Measurements from ENCODE around the gene ETFA. TPM values are rescaled to one million over a fixed set of nuclear protein-coding genes. Genes with fewer than 3 reads are reported as not detected.

ETFA gene
- total and polyA plus RNA-seq, 2 of the 8 experiments (the other 6 are each of a cell fraction or from before 2014, with no cell fraction given): 60.9 to 90.0 TPM

DNA sequence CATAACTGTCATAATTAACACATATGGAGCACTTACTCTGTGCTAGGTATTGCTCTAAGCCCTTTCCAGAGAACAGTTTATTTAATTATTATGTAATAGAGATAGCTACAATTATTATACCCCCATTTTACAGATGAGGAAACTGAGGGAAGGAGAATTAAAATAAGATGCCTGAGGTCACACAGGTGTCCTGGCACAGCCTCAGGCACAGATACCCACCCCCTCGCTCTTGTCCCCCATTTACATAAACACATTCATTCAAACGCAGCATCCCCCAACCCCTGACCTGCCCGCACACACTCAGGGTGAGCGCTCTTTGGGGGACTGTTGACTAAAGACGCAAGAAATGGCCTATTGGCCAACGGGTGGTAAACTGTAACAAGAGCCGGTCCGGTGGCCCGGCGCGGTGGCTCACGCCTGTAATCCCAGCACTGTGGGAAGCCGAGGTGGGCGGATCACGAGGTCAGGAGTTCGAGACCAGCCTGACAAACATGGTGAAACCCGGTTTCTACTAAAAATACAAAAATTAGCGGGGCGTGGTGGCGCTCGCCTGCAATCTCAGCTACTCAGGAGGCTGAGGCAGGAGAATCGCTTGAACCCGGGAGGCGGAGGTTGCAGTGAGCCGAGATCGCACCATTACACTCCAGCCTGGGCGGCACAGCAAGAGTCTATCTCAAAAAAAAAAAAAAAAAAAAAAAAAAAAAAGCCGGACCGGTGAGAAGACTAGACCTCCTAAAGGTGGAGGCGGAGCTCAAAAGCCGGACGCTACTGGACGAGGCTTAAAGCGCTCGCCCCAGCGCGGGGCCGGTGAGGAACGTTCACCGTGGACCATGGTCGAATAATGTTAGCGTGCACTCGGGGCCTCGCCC, 23.4 kb upstream of the ETFA start:
- Histone ChIP-seq H2BK5ac (ENCODE audit: low read depth, low read length) (0 out of 2 replicates have a peak overlapping the region, but pooled peaks have one; percentile 63), H3K36me3 (ENCODE audit: control insufficient read depth in 2 of 4, insufficient read depth in 4 of 4, low read length in 3 of 4) (peaks cover 0 to 10% (median 0%) of the 10 kb centered on the region in 4 experiments; a peak in 1 of 8 replicates), H2AFZ (ENCODE audit: low read length) (peak overlapping the region; percentile 49; the same call in 1 of the 2 replicates), H4K8ac (ENCODE audit: extremely low read depth, insufficient read depth, low read length) (peak overlapping the region; percentile 90; the same call in 1 of the 2 replicates), H3K23me2 (ENCODE audit: low read depth, low read length) (peaks cover 6% of the 10 kb centered on the region; the same call in 1 of the 2 replicates), H3K14ac (ENCODE audit: insufficient read length) (no peak overlapping the region), H3K9me3 (ENCODE audit: insufficient read depth in 2 of 2, low read depth in 1 of 2, low read length in 1 of 2) (no peaks in the 10 kb centered on the region; a peak in 1 of 4 replicates), H3K4me3 (ENCODE audit: extremely low read depth in 1 of 4, insufficient read depth in 2 of 4, low read depth in 3 of 4, low read length in 4 of 4) (peak overlapping the region; percentile 37 to 63 (median 44)), H3K27ac (ENCODE audit: low read depth, low read length) (no peak overlapping the region), H3K18ac (ENCODE audit: extremely low read depth, low read length) (peak overlapping the region; percentile 78; the same call in 1 of the 2 replicates), H3K4ac (replicated peaks; ENCODE audit: insufficient read length, low read depth, low read length) (no peak overlapping the region), H4K91ac (replicated peaks; ENCODE audit: insufficient read length, low read length) (peak overlapping the region; percentile 4), H2AK5ac (ENCODE audit: low read depth, low read length) (0 out of 2 replicates have a peak overlapping the region, but pooled peaks have one; percentile 71), H3K79me1 (ENCODE audit: low read depth, low read length) (no peaks in the 10 kb centered on the region), H2BK15ac (ENCODE audit: low read length) (peak overlapping the region; percentile 88; the same call in 1 of the 2 replicates), H4K5ac (ENCODE audit: insufficient read length, low read depth, low read length) (peak overlapping the region; percentile 51), H3K23ac (ENCODE audit: insufficient read length) (no peak overlapping the region), H3K27me3 (replicated peaks in 1 of 4; ENCODE audit: control insufficient read depth in 3 of 4, extremely low read depth in 1 of 4, insufficient read depth in 3 of 4, low read length in 3 of 4) (peaks cover 25 to 58% (median 49%) of the 10 kb centered on the region in 4 experiments), H3K4me1 (replicated peaks in 1 of 4; ENCODE audit: control insufficient read depth in 3 of 4, insufficient read depth in 4 of 4, low read length in 3 of 4) (peaks cover 0 to 23% (median 14%) of the 10 kb centered on the region in 4 experiments; a peak in 6 of 7 replicates), H3K79me2 (ENCODE audit: control insufficient read depth in 1 of 2, insufficient read depth in 2 of 2, low read length in 2 of 2) (no peaks in the 10 kb centered on the region), H2BK20ac (ENCODE audit: low read length) (peak overlapping the region; percentile 72), H3K4me2 (ENCODE audit: insufficient read depth in 1 of 2, low read depth in 2 of 2, low read length in 2 of 2) (peak overlapping the region; percentile 80 to 84), H2BK120ac (replicated peaks; ENCODE audit: low read depth, low read length) (no peak overlapping the region), H4K20me1 (replicated peaks in 1 of 2; ENCODE audit: control insufficient read depth in 1 of 2, insufficient read depth in 2 of 2, low read length in 2 of 2) (peaks cover 10 to 18% of the 10 kb centered on the region in 2 experiments), H3K9ac (replicated peaks in 1 of 4; ENCODE audit: extremely low read depth in 1 of 4, low read depth in 3 of 4, low read length in 3 of 4) (no peak overlapping the region; a peak in 1 of 7 replicates), H3K56ac (replicated peaks; ENCODE audit: insufficient read length, low read depth, low read length) (peak overlapping the region; percentile 5), H2BK12ac (ENCODE audit: low read depth, low read length) (peak overlapping the region; percentile 95)
- POLR2A ChIA-PET (ENCODE audit: partially characterized antibody): interaction anchor here (1.0 to 4.8 kb wide), 13 partner anchors 7 to 166 kb away, joined by 3 to 55 read pairs (median 6); partner anchors contain the start of gene ETFA
- no peak for DNase-seq (ENCODE audit: low read depth in 1 of 2, low spot score in 2 of 2)
- 43% methylated on average over 33 of the region's 44 CpGs; no CpG with 5 or more reads in 1 of the 2 experiments for WGBS, 2 experiments (ENCODE audit: extremely low coverage in 1 of 2, insufficient coverage in 1 of 2, insufficient read length in 1 of 2, insufficient replicate concordance in 2 of 2, low coverage in 1 of 2, low lambda C conversion rate in 2 of 2, missing lambda C conversion rate in 1 of 2)
- no peak for FAIRE-seq
- CTCF ChIA-PET (ENCODE audit: partially characterized antibody): interaction anchor here (0.6 to 9.2 kb wide), 23 partner anchors 10 to 551 kb away, joined by 3 to 130 read pairs (median 4); no protein-coding TSS in a partner anchor
- TF ChIP-seq POU5F1 (IDR thresholded peaks at IDR 0.05; ENCODE audit: low read depth, low read length): no peak
- TF ChIP-seq POLR2A (IDR thresholded peaks at IDR 0.05; ENCODE audit: control extremely low read depth in 1 of 2, low read depth in 2 of 2, low read length in 2 of 2): no peak
- TF ChIP-seq, protein P1, sequence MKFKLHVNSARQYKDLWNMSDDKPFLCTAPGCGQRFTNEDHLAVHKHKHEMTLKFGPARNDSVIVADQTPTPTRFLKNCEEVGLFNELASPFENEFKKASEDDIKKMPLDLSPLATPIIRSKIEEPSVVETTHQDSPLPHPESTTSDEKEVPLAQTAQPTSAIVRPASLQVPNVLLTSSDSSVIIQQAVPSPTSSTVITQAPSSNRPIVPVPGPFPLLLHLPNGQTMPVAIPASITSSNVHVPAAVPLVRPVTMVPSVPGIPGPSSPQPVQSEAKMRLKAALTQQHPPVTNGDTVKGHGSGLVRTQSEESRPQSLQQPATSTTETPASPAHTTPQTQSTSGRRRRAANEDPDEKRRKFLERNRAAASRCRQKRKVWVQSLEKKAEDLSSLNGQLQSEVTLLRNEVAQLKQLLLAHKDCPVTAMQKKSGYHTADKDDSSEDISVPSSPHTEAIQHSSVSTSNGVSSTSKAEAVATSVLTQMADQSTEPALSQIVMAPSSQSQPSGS (IDR thresholded peaks at IDR 0.05; ENCODE audit: low read length): no peak
- no peak for TF ChIP-seq NANOG (IDR thresholded peaks at IDR 0.05; ENCODE audit: insufficient read depth, low read depth, low read length, poor library complexity, severe bottlenecking)
- TF ChIP-seq, protein P2, sequence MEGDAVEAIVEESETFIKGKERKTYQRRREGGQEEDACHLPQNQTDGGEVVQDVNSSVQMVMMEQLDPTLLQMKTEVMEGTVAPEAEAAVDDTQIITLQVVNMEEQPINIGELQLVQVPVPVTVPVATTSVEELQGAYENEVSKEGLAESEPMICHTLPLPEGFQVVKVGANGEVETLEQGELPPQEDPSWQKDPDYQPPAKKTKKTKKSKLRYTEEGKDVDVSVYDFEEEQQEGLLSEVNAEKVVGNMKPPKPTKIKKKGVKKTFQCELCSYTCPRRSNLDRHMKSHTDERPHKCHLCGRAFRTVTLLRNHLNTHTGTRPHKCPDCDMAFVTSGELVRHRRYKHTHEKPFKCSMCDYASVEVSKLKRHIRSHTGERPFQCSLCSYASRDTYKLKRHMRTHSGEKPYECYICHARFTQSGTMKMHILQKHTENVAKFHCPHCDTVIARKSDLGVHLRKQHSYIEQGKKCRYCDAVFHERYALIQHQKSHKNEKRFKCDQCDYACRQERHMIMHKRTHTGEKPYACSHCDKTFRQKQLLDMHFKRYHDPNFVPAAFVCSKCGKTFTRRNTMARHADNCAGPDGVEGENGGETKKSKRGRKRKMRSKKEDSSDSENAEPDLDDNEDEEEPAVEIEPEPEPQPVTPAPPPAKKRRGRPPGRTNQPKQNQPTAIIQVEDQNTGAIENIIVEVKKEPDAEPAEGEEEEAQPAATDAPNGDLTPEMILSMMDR (IDR thresholded peaks at IDR 0.05; ENCODE audit: control extremely low read depth in 1 of 3, insufficient read depth in 1 of 3, low read depth in 1 of 3, low read length in 3 of 3): no peak
- TF ChIP-seq YY1 (IDR thresholded peaks at IDR 0.05; ENCODE audit: low read depth, low read length): no peak

Data from H1 (cell line).